SU-DHL-6 (cell line): ENCODE results near the gene SLC52A3.

Experiments used
- H2AFZ ChIP-seq: fragments of 200-600 bp; sonication (generic); 2 replicates; pipeline ENCODE4 v1.6.1; 2014; ENCODE audit warnings: low read depth, mild to moderate bottlenecking, moderate library complexity, mixed read lengths, antibody characterized with exemption, low read length; ENCODE audit not compliant: severe bottlenecking
- H3F3A ChIP-seq: fragments of 200-600 bp; shearing (Covaris generic); 2 replicates; pipeline ENCODE4 v1.6.0; 2016; ENCODE audit warnings: antibody characterized with exemption, mild to moderate bottlenecking; ENCODE audit not compliant: insufficient read depth
- H3K27ac ChIP-seq: fragments of 200-600 bp; sonication (generic); 2 replicates; pipeline ENCODE4 v1.5.1; 2016; ENCODE audit warnings: low read depth, mild to moderate bottlenecking, low read length, moderate library complexity, mixed read lengths
- H3K27me3 ChIP-seq: fragments of 200-600 bp; sonication (generic), shearing (Covaris generic); 2 replicates; pipeline ENCODE4 v1.6.0; 2014; ENCODE audit warnings: mild to moderate bottlenecking, low read length
- H3K36me3 ChIP-seq: fragments of 200-600 bp; sonication (generic); 2 replicates; pipeline ENCODE4 v1.6.1; 2014; ENCODE audit warnings: mild to moderate bottlenecking, low read length, mixed read lengths
- H3K4me2 ChIP-seq: fragments of 300-600, 200-600 bp; shearing (Covaris generic), sonication (generic); 2 replicates; pipeline ENCODE4 v1.6.0; 2014; ENCODE audit warnings: low read length, low read depth, mild to moderate bottlenecking; ENCODE audit not compliant: poor library complexity, severe bottlenecking
- H3K4me3 ChIP-seq: fragments of 200-600 bp; sonication (generic); 2 replicates; pipeline ENCODE4 v1.5.1; 2014; ENCODE audit warnings: antibody characterized with exemption, low read length, mild to moderate bottlenecking, mixed read lengths; ENCODE audit not compliant: insufficient read depth, poor library complexity, severe bottlenecking
- H3K79me2 ChIP-seq: fragments of 200-600 bp; sonication (generic); 2 replicates; pipeline ENCODE4 v1.6.1; 2014; ENCODE audit warnings: mild to moderate bottlenecking, low read length, moderate library complexity; ENCODE audit not compliant: insufficient read depth
- H3K9ac ChIP-seq: fragments of 200-600 bp; sonication (generic); 2 replicates; pipeline ENCODE4 v1.7.0; 2014; ENCODE audit warnings: mild to moderate bottlenecking, low read length
- H3K9me2 ChIP-seq: fragments of 200-600 bp; sonication (generic); replicated peaks from 2 replicates; pipeline ENCODE4 v1.6.1; 2014; ENCODE audit warnings: low read length; ENCODE audit not compliant: insufficient read depth
- H3K9me3 ChIP-seq: fragments of 200-600 bp; sonication (generic); 2 replicates; pipeline ENCODE4 v1.6.1; 2014; ENCODE audit warnings: low read length, mixed read lengths; ENCODE audit not compliant: insufficient read depth
- H4K20me1 ChIP-seq: fragments of 200-600 bp; sonication (generic); 2 replicates; pipeline ENCODE4 v1.6.1; 2014; ENCODE audit warnings: low read depth, mild to moderate bottlenecking, antibody characterized with exemption, low read length, moderate library complexity, mixed read lengths
- EZH2phosphoT487 ChIP-seq: fragments of 200-600 bp; sonication (generic), shearing (Covaris generic); conservative IDR thresholded peaks from 2 replicates; pipeline ENCODE4 v1.6.1; 2018; ENCODE audit warnings: mild to moderate bottlenecking, antibody characterized with exemption, low read length, moderate library complexity, mixed read lengths
- TF ChIP-seq, protein P1 (sequence below): fragments of 200-600 bp; sonication (generic); IDR thresholded peaks from one replicate; pipeline ENCODE4 v1.5.1; 2017; ENCODE audit warnings: antibody characterized with exemption, mild to moderate bottlenecking, low read length, moderate library complexity; ENCODE audit not compliant: insufficient read depth, poor library complexity, severe bottlenecking

Gene SLC52A3

DNA sequence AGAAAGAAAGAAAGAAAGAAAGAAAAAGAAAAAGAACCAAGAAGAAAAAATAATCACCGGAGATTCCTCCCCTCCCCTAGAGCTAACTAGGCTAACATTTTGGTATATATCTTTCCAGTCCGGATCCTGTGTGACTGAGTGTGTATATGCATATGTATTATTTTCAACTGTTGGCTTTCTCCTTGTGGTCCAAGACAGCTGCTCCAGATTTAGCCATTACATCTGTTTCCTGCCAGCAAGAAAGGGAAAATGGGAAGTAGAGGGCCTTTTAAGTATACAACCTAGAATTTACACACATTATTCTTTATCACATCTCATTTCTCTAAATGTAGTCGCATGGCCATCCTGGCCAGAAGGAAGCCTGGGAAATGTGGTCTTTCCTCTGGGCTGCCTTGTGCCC is 15.2 kb downstream of the SLC52A3 start:
- Histone ChIP-seq H3K79me2 (no peaks in the 10 kb centered on the region), H3K27me3 (no peaks in the 10 kb centered on the region), H3K36me3 (no peaks in the 10 kb centered on the region), H3K4me3 (no peak overlapping the region), H3K9ac (no peak overlapping the region), H2AFZ (no peak overlapping the region), H3K4me2 (no peak overlapping the region), H3F3A (no peaks in the 10 kb centered on the region), H4K20me1 (no peaks in the 10 kb centered on the region), H3K9me2 (no peaks in the 10 kb centered on the region), H3K9me3 (no peaks in the 10 kb centered on the region), H3K27ac (no peak overlapping the region)
- TF ChIP-seq EZH2phosphoT487, result no peak
- TF ChIP-seq, protein P1, sequence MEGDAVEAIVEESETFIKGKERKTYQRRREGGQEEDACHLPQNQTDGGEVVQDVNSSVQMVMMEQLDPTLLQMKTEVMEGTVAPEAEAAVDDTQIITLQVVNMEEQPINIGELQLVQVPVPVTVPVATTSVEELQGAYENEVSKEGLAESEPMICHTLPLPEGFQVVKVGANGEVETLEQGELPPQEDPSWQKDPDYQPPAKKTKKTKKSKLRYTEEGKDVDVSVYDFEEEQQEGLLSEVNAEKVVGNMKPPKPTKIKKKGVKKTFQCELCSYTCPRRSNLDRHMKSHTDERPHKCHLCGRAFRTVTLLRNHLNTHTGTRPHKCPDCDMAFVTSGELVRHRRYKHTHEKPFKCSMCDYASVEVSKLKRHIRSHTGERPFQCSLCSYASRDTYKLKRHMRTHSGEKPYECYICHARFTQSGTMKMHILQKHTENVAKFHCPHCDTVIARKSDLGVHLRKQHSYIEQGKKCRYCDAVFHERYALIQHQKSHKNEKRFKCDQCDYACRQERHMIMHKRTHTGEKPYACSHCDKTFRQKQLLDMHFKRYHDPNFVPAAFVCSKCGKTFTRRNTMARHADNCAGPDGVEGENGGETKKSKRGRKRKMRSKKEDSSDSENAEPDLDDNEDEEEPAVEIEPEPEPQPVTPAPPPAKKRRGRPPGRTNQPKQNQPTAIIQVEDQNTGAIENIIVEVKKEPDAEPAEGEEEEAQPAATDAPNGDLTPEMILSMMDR, result no peak

DNA sequence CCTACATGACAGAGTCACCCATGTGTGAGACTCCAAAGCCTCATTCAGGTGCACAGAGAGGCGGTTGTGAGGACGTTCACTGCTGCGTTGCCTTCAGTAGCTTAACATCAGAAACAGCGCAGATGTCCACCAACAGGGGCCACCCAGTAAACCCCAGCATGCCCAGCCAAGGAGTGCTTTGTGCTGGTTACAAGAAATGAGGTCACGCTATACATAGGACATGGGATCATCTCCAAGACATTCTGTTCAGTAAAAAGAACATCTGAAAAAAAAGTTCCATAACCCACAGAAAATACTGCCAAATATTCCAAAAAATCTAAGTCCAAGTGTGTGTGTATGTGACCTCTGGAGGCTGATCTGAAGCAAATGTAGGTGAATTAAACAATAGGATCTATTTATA is 16.0 kb downstream of the SLC52A3 start:
- H3K36me3 ChIP-seq, result no peaks in the 10 kb centered on the region
- H2AFZ ChIP-seq, result no peak overlapping the region
- no peaks in the 10 kb centered on the region for H3K27me3 ChIP-seq
- no peak overlapping the region for H3K4me3 ChIP-seq
- H3K27ac ChIP-seq, result no peak overlapping the region
- no peaks in the 10 kb centered on the region for H3K9me3 ChIP-seq
- no peak overlapping the region for H3K4me2 ChIP-seq
- no peaks in the 10 kb centered on the region for H4K20me1 ChIP-seq
- no peaks in the 10 kb centered on the region for H3K79me2 ChIP-seq
- H3K9ac ChIP-seq, result no peak overlapping the region
- no peak for TF ChIP-seq EZH2phosphoT487
- TF ChIP-seq, protein P1, result no peak
- H3K9me2 ChIP-seq, result no peaks in the 10 kb centered on the region
- no peaks in the 10 kb centered on the region for H3F3A ChIP-seq

DNA sequence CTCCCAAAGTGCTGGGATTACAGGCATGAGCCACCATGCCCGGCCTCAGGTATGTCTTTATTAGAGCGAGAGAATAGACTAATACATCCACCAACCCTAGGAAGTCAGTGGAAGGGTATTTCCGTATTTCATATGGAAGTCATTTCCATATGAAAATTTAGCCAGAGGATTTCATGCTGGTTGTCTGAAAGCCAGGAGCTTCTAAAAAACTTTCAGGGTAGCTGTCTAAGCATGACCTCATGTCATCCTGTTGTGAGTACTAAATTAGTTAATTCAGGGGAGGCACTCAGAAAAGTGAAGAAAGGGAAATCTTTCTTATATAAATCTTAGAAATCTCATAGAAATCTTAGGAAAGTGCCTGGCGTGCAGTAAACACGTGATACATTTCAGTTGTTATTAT is 16.5 kb downstream of the SLC52A3 start:
- Histone ChIP-seq H3K27ac (no peak overlapping the region), H3K27me3 (no peaks in the 10 kb centered on the region), H3K9me3 (no peaks in the 10 kb centered on the region), H3K4me3 (no peak overlapping the region), H3K9me2 (no peaks in the 10 kb centered on the region), H3K4me2 (no peak overlapping the region), H2AFZ (no peak overlapping the region), H3K79me2 (no peaks in the 10 kb centered on the region), H3K36me3 (no peaks in the 10 kb centered on the region), H3K9ac (no peak overlapping the region), H4K20me1 (no peaks in the 10 kb centered on the region), H3F3A (no peaks in the 10 kb centered on the region)
- no peak for TF ChIP-seq EZH2phosphoT487
- TF ChIP-seq, protein P1, result no peak
